Measurements from ENCODE around the gene TSR3. TPM values are rescaled to one million over a fixed set of nuclear protein-coding genes. Genes with fewer than 3 reads are reported as not detected.

The TSR3 gene
- total and polyA plus RNA-seq, 8 donors: 9.3 to 441 (median 65.0) TPM

GRCh38 chr16:1336619-1337018, 15.1 kb downstream of the TSR3 start:
- intact Hi-C loops (cut with DNase I; ENCODE audit: low total_unique reads): no loop called here
- Histone ChIP-seq H3K4me1 (peaks cover 30 to 40% (median 33%) of the 10 kb centered on the region in 4 donors), H3K27ac (no peak overlapping the region), H3K4me3 (no peak overlapping the region), H3K36me3 (no peaks in the 10 kb centered on the region), H3K9me3 (no peaks in the 10 kb centered on the region), H3K27me3 (peaks cover 13 to 73% (median 46%) of the 10 kb centered on the region in 3 donors)
- TF ChIP-seq POLR2A (IDR thresholded peaks at IDR 0.05): no peak
- TF ChIP-seq POLR2AphosphoS5 (IDR thresholded peaks at IDR 0.05): no peak
- TF ChIP-seq CTCF (IDR thresholded peaks at IDR 0.05): no peak
- TF ChIP-seq EP300 (IDR thresholded peaks at IDR 0.05): no peak
- no peak for DNase-seq
- 68 to 72% (median 70%) methylated on average over 12 to 15 of the region's 15 CpGs for WGBS, 5 donors

GRCh38 chr16:1335996-1336395, 15.7 kb downstream of the TSR3 start:
- intact Hi-C loops (cut with DNase I; ENCODE audit: low total_unique reads): no loop called here
- Histone ChIP-seq H3K9me3 (no peaks in the 10 kb centered on the region), H3K4me1 (peaks cover 37 to 46% (median 39%) of the 10 kb centered on the region in 4 donors), H3K4me3 (no peak overlapping the region), H3K36me3 (no peaks in the 10 kb centered on the region), H3K27ac (no peak overlapping the region), H3K27me3 (peaks cover 13 to 79% (median 50%) of the 10 kb centered on the region in 3 donors)
- TF ChIP-seq CTCF (IDR thresholded peaks at IDR 0.05) (no peak), EP300 (IDR thresholded peaks at IDR 0.05) (no peak), POLR2A (IDR thresholded peaks at IDR 0.05) (no peak), POLR2AphosphoS5 (IDR thresholded peaks at IDR 0.05) (no peak)
- DNase-seq: peak in 1 of 2 donors; percentile 48
- WGBS, 5 donors: 9 to 15% (median 14%) methylated on average over 12 of the region's 12 CpGs

- peaks cover 13 to 85% (median 53%) of the 10 kb centered on the region in 3 donors for H3K27me3 ChIP-seq
- intact Hi-C loops (cut with DNase I; ENCODE audit: low total_unique reads): no loop called here
Observed at GRCh38 chr16:1335211-1335971, 16.3 kb downstream of the TSR3 start.

GRCh38 chr16:1334739-1335138, 16.9 kb downstream of the TSR3 start:
- 35 to 78% (median 37%) methylated on average over 1 to 9 of the region's 9 CpGs for WGBS, 5 donors
- H3K4me1 ChIP-seq: peaks cover 38 to 47% (median 41%) of the 10 kb centered on the region in 4 donors
- peaks cover 13 to 91% (median 53%) of the 10 kb centered on the region in 3 donors for H3K27me3 ChIP-seq
- H3K27ac ChIP-seq: no peak overlapping the region
- DNase-seq: no peak
- no peaks in the 10 kb centered on the region for H3K36me3 ChIP-seq
- peak overlapping the region in 1 of 4 donors; percentile 56 for H3K4me3 ChIP-seq
- peaks cover 0 to 8% (median 6%) of the 10 kb centered on the region in 4 donors for H3K9me3 ChIP-seq
- no peak for TF ChIP-seq POLR2AphosphoS5 (IDR thresholded peaks at IDR 0.05)
- TF ChIP-seq CTCF (IDR thresholded peaks at IDR 0.05): no peak
- TF ChIP-seq EP300 (IDR thresholded peaks at IDR 0.05): no peak
- TF ChIP-seq POLR2A (IDR thresholded peaks at IDR 0.05): no peak
- intact Hi-C loops (cut with DNase I; ENCODE audit: low total_unique reads): no loop called here

More at GRCh38 chr16:1335211-1335971, 16.3 kb downstream of the TSR3 start:
- no peak for TF ChIP-seq POLR2A (IDR thresholded peaks at IDR 0.05)
- Histone ChIP-seq H3K4me1 (peaks cover 38 to 47% (median 41%) of the 10 kb centered on the region in 4 donors), H3K9me3 (peaks cover 0 to 3% (median 3%) of the 10 kb centered on the region in 4 donors), H3K36me3 (no peaks in the 10 kb centered on the region), H3K4me3 (no peak overlapping the region), H3K27ac (no peak overlapping the region)
- peak in 1 of 2 donors; percentile 57 for DNase-seq
- 39 to 52% (median 42%) methylated on average over 9 to 16 of the region's 16 CpGs for WGBS, 5 donors

Data from stomach (tissue), 9 donors.